Smooth muscle cell of the umbilical artery (primary cell): ENCODE data around the gene GAPDH. TPM values are rescaled to one million over a fixed set of nuclear protein-coding genes. Genes with fewer than 3 reads are reported as not detected.

Source experiments
- total RNA-seq: library from RNA; depleted of rRNA; stranded (reverse); fragments of >200 nt; gene quantifications from 2 replicates; pipeline ENCODE4 v1.2.3, GENCODE V29; 2014

GAPDH gene
- 7,061 and 9,871 TPM in 2 replicates for total RNA-seq

GRCh38 chr12:6533923-6534694, at the start of gene GAPDH:
Gene GAPDH, plus strand, starts transcription at chr12:6534517. Its CDS starts 316 bp downstream, at chr12:6534833.

GRCh38 chr12:6492838-6493496, 41.4 kb upstream of the GAPDH start, which contains the start of gene MRPL51:
Gene MRPL51, minus strand, starts transcription at chr12:6493262. Its CDS starts 126 bp downstream, at chr12:6493136.

GRCh38 chr12:6493497-6494257, 40.6 kb upstream of the GAPDH start, which contains the start of gene NCAPD2:
Gene NCAPD2, plus strand, starts transcription at chr12:6494102. Its CDS starts 997 bp downstream, at chr12:6495099.

Other genes starting within 250 kb of the GAPDH start
- gene PLEKHG6, start 223.8 kb upstream of the GAPDH start, total RNA-seq, result not detected in 2 replicates
- 93.4 and 152 TPM in 2 replicates for gene TNFRSF1A, start 192.4 kb upstream of the GAPDH start, total RNA-seq
- gene SCNN1A, start 159.0 kb upstream of the GAPDH start, total RNA-seq, result 0.28 and 0.30 TPM in 2 replicates
- gene LTBR, start 150.4 kb upstream of the GAPDH start, total RNA-seq, result 52.1 and 63.8 TPM in 2 replicates
- not detected in 2 replicates for gene CD27, start 89.6 kb upstream of the GAPDH start, total RNA-seq
- 10.3 and 15.7 TPM in 2 replicates for gene TAPBPL, start 82.5 kb upstream of the GAPDH start, total RNA-seq
- gene VAMP1, start 63.8 kb upstream of the GAPDH start, total RNA-seq, result 5.3 and 7.4 TPM in 2 replicates
- 91.5 and 97.4 TPM in 2 replicates for gene MRPL51, start 41.3 kb upstream of the GAPDH start, total RNA-seq
- 34.4 and 64.1 TPM in 2 replicates for gene NCAPD2, start 40.4 kb upstream of the GAPDH start, total RNA-seq
- gene IFFO1, start 21.5 kb downstream of the GAPDH start, total RNA-seq, result 10.4 and 11.8 TPM in 2 replicates
- 20.8 and 32.5 TPM in 2 replicates for gene NOP2, start 33.8 kb downstream of the GAPDH start, total RNA-seq
- 195 and 243 TPM in 2 replicates for gene CHD4, start 72.9 kb downstream of the GAPDH start, total RNA-seq
- gene LPAR5, start 101.4 kb downstream of the GAPDH start, total RNA-seq, result not detected in 2 replicates
- gene ACRBP, start 112.9 kb downstream of the GAPDH start, total RNA-seq, result 0.46 TPM in 1 of 2 replicates, not detected in the other
- 26.4 and 36.8 TPM in 2 replicates for gene ING4, start 128.6 kb downstream of the GAPDH start, total RNA-seq
- 11.0 and 20.2 TPM in 2 replicates for gene ZNF384, start 154.9 kb downstream of the GAPDH start, total RNA-seq
- gene PIANP, start 166.3 kb downstream of the GAPDH start, total RNA-seq, result 0.23 and 0.30 TPM in 2 replicates
- 78.9 and 83.4 TPM in 2 replicates for gene COPS7A, start 189.5 kb downstream of the GAPDH start, total RNA-seq
- gene MLF2, start 218.6 kb downstream of the GAPDH start, total RNA-seq, result 184 and 213 TPM in 2 replicates
- 37.4 and 109 TPM in 2 replicates for gene PTMS, start 231.8 kb downstream of the GAPDH start, total RNA-seq
- gene LAG3, start 238.0 kb downstream of the GAPDH start, total RNA-seq, result 0.05 TPM in 1 of 2 replicates, not detected in the other